HCT116 (cell line): ENCODE measurements around the gene FHIT. TPM values are rescaled to one million over a fixed set of nuclear protein-coding genes. Genes with fewer than 3 reads are reported as not detected.

Source experiments
- ATAC-seq: fragments of 200-7000 bp; cut with Tn5 transposase; 2 replicates; pipeline ENCODE4 v1.9.1; 2020; ENCODE audit warnings: mild to moderate bottlenecking, moderate library complexity
- BruUV-seq: library from RNA; stranded (reverse); fragments of 400-500 nt; replicated peaks from 2 replicates; lab custom pipeline; 2021; lab: Mats Ljungman, UMichigan
- CTCF ChIA-PET: fragments of 300-600 bp; sonication (Branson Sonifier 250); formaldehyde crosslinking; loops from one replicate; lab custom pipeline; 2021; ENCODE audit warnings: antibody characterized with exemption; lab: Charles Lee
- POLR2A ChIA-PET: fragments of 300-600, 350-600 bp; sonication (Branson Sonifier 250); formaldehyde crosslinking; loops from one replicate; lab custom pipeline; 2021; ENCODE audit warnings: antibody characterized with exemption; lab: Charles Lee
- RAD21 ChIA-PET, 2 experiments: fragments of 300-600 bp; sonication (Branson Sonifier 250); formaldehyde crosslinking; loops; one replicate each; lab custom pipeline; 2023; ENCODE audit warnings: low total read pairs in 2 of 2; ENCODE audit not compliant: uncharacterized antibody in 2 of 2, unreplicated experiment in 2 of 2, low non-redundant PET in 1 of 2; lab: Charles Lee
- DNase-seq: peaks from one replicate; pipeline ENCODE4 v3.0.0-alpha.2; 2010; ENCODE audit warnings: low read depth, low spot score
- H2AFZ ChIP-seq: fragments of 200-600 bp; shearing (Covaris generic), sonication (generic); 2 replicates; pipeline ENCODE4 v1.6.1; 2017; ENCODE audit warnings: low read depth, mixed run types, mixed read lengths, antibody characterized with exemption, low read length; ENCODE audit not compliant: poor library complexity, severe bottlenecking
- H3K27ac ChIP-seq: 2 replicates; pipeline ENCODE4 v1.5.1; 2012; ENCODE audit warnings: low read depth, low read length
- H3K27me3 ChIP-seq: fragments of 200-600 bp; sonication (generic); 2 replicates; pipeline ENCODE4 v1.6.1; 2016; ENCODE audit warnings: mixed run types, low read length, mixed read lengths; ENCODE audit not compliant: insufficient read depth
- H3K36me3 ChIP-seq, 2 experiments: fragments of 200-500 bp in 1 of 2; fragments of 200-600 bp in 1 of 2; sonication (Bioruptor generic) in 1 of 2; sonication (generic) in 1 of 2; 2 replicates each; pipeline versions ENCODE4 v1.5.1 to v1.6.1; 2014 to 2016; ENCODE audit warnings: low read length in 2 of 2, inconsistent platforms in 1 of 2, mixed read lengths in 1 of 2, mixed run types in 1 of 2; ENCODE audit not compliant: insufficient read depth in 2 of 2, control insufficient read depth in 1 of 2
- H3K4me1 ChIP-seq, 2 experiments: fragments of 200-600 bp in 1 of 2; sonication (generic) in 1 of 2; 2 replicates each; pipeline versions ENCODE4 v1.5.1 to v1.6.1; 2012 to 2017; ENCODE audit warnings: low read length in 2 of 2, inconsistent platforms in 1 of 2, mild to moderate bottlenecking in 1 of 2, mixed read lengths in 1 of 2, mixed run types in 1 of 2, moderate library complexity in 1 of 2; ENCODE audit not compliant: insufficient read depth in 2 of 2, control insufficient read depth in 1 of 2
- H3K4me2 ChIP-seq: fragments of 200-600 bp; sonication (generic); 2 replicates; pipeline ENCODE4 v1.6.1; 2017; ENCODE audit warnings: mixed run types, low read length, mixed read lengths
- H3K4me3 ChIP-seq, 2 experiments: fragments of 200-600 bp in 1 of 2; sonication (generic) in 1 of 2; replicated peaks in 1 of 2; 2 replicates each; pipeline ENCODE4 v1.5.1; 2011 to 2016; ENCODE audit warnings: low read length in 2 of 2, control low read depth in 1 of 2, low read depth in 1 of 2, mild to moderate bottlenecking in 1 of 2, mixed read lengths in 1 of 2, mixed run types in 1 of 2
- H3K79me2 ChIP-seq: fragments of 200-600 bp; sonication (generic); 2 replicates; pipeline ENCODE4 v1.6.1; 2017; ENCODE audit warnings: mild to moderate bottlenecking, mixed run types, low read length, moderate library complexity, mixed read lengths; ENCODE audit not compliant: insufficient read depth
- H3K9ac ChIP-seq: fragments of 200-600 bp; sonication (generic); 2 replicates; pipeline ENCODE4 v1.6.1; 2016; ENCODE audit warnings: low read length, mixed read lengths
- H3K9me2 ChIP-seq: fragments of 200-600 bp; sonication (generic), shearing (Covaris generic); 2 replicates; pipeline ENCODE4 v1.6.1; 2017; ENCODE audit warnings: mixed run types, mild to moderate bottlenecking, moderate library complexity; ENCODE audit not compliant: insufficient read depth
- H3K9me3 ChIP-seq, 2 experiments: fragments of 200-500 bp in 1 of 2; fragments of 200-600 bp in 1 of 2; sonication (Bioruptor generic) in 1 of 2; sonication (generic) in 1 of 2; 2 replicates each; pipeline ENCODE4 v1.6.1; 2014 to 2017; ENCODE audit warnings: low read length in 2 of 2, mixed read lengths in 2 of 2, inconsistent platforms in 1 of 2, low read depth in 1 of 2, mild to moderate bottlenecking in 1 of 2, mixed run types in 1 of 2, moderate library complexity in 1 of 2; ENCODE audit not compliant: control insufficient read depth in 1 of 2, insufficient read depth in 1 of 2
- H4K20me1 ChIP-seq: fragments of 200-600 bp; sonication (generic), shearing (Covaris generic); 2 replicates; pipeline ENCODE4 v1.6.1; 2017; ENCODE audit warnings: mixed run types, mild to moderate bottlenecking, moderate library complexity; ENCODE audit not compliant: insufficient read depth
- ELF1 ChIP-seq: IDR thresholded peaks from 2 replicates; pipeline ENCODE4 v1.6.1; 2012; ENCODE audit warnings: low read depth, borderline replicate concordance
- EZH2phosphoT487 ChIP-seq: fragments of 200-600 bp; IDR thresholded peaks from 2 replicates; pipeline ENCODE4 v1.6.1; 2018; ENCODE audit warnings: antibody characterized with exemption, borderline replicate concordance
- POLR2A ChIP-seq: IDR thresholded peaks from 2 replicates; pipeline ENCODE4 v1.7.0; 2011; ENCODE audit warnings: borderline replicate concordance; ENCODE audit not compliant: insufficient read depth, insufficient read length; ENCODE audit errors: extremely low read depth
- POLR2AphosphoS5 ChIP-seq: IDR thresholded peaks from 2 replicates; pipeline ENCODE4 v1.6.1; 2011; ENCODE audit warnings: mild to moderate bottlenecking, low read depth, low read length, moderate library complexity
- TCF7L2 ChIP-seq: IDR thresholded peaks from 2 replicates; pipeline ENCODE4 v1.7.0; 2011; ENCODE audit warnings: borderline replicate concordance, inconsistent platforms; ENCODE audit not compliant: insufficient read depth, insufficient read length; ENCODE audit errors: extremely low read depth
- YY1 ChIP-seq: IDR thresholded peaks from 2 replicates; pipeline ENCODE4 v1.6.1; 2011; ENCODE audit warnings: low read length, low read depth, moderate library complexity, mild to moderate bottlenecking; ENCODE audit not compliant: insufficient replicate concordance; ENCODE audit errors: extremely low read depth
- ZFX ChIP-seq: fragments of 450-650 bp; IDR thresholded peaks from 2 replicates; pipeline ENCODE4 v1.6.1; 2017
- intact Hi-C: fragments of 100-400 bp; cut with micrococcal nuclease; formaldehyde crosslinking; loops from 2 replicates; pipeline ENCODE4 v1.10.0; 2022
- total RNA-seq: library from RNA; stranded (reverse); gene quantifications from one replicate; pipeline ENCODE4 v1.2.1, GENCODE V29; 2021; ENCODE audit not compliant: unreplicated experiment
- TF ChIP-seq, protein P1 (sequence below): IDR thresholded peaks from 2 replicates; pipeline ENCODE4 v1.6.1; 2012; ENCODE audit warnings: low read depth
- TF ChIP-seq, protein P2 (sequence below): IDR thresholded peaks from 2 replicates; pipeline ENCODE4 v1.6.1; 2012
- TF ChIP-seq, protein P3 (sequence below), 3 experiments: fragments of 200-600 bp in 1 of 3; sonication (generic) in 1 of 3; IDR thresholded peaks in 2 of 3; conservative IDR thresholded peaks in 1 of 3; 2 replicates each; pipeline ENCODE4 v1.5.1; 2012 to 2017; ENCODE audit warnings: low read depth in 2 of 3, low read length in 2 of 3, antibody characterized with exemption in 1 of 3, borderline replicate concordance in 1 of 3, control low read depth in 1 of 3, mild to moderate bottlenecking in 1 of 3, mixed read lengths in 1 of 3, mixed run types in 1 of 3, moderate library complexity in 1 of 3; ENCODE audit not compliant: insufficient read depth in 1 of 3

FHIT gene
- total RNA-seq, 1 experiment from 2014 or later, result 20.1 TPM

DNA sequence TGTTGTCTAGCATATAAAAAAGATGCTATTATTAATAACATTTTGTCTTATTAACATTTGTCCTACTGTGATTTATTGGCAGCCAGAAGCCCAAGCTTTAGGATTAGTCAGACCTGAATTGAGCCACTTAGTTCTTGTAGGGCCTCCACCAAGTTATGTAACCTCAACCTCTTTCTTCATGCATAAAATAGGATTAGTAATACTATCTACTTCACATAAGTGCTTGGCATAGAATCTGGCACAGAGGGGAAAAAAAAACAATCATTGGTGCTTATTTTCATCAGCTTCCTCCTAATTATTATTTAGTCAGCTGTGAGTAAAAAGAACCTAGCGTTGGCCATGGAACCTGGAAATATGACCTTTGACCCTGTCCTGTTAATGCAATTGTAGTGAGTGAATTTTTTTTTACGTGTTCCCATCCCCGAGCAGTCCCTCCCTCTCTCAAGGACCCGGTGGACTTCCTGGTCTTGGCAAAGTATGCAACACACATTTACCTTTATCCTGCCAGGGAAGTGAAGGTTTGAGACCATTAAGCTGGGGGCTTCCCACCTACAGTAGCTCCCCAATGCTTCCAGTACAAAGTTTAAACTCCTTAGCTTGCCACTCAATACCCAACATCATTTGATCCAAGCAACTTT, 136.8 kb downstream of the FHIT start:
- ChIA-PET CTCF (no interaction called here), POLR2A (no interaction called here), RAD21 (no interaction called here)
- Histone ChIP-seq H3K4me1 (no peaks in the 10 kb centered on the region), H2AFZ (no peak overlapping the region), H3K9ac (no peak overlapping the region), H3K9me3 (no peaks in the 10 kb centered on the region), H3K27me3 (no peaks in the 10 kb centered on the region), H4K20me1 (no peaks in the 10 kb centered on the region), H3K79me2 (no peaks in the 10 kb centered on the region), H3K4me2 (no peak overlapping the region), H3K4me3 (no peak overlapping the region), H3K9me2 (no peaks in the 10 kb centered on the region), H3K27ac (no peak overlapping the region)
- intact Hi-C loops, result no loop called here
- ATAC-seq (no peak), DNase-seq (no peak)
- TF ChIP-seq POLR2A, result no peak
- no peak for TF ChIP-seq YY1
- no peak for TF ChIP-seq ZFX
- TF ChIP-seq, protein P1, sequence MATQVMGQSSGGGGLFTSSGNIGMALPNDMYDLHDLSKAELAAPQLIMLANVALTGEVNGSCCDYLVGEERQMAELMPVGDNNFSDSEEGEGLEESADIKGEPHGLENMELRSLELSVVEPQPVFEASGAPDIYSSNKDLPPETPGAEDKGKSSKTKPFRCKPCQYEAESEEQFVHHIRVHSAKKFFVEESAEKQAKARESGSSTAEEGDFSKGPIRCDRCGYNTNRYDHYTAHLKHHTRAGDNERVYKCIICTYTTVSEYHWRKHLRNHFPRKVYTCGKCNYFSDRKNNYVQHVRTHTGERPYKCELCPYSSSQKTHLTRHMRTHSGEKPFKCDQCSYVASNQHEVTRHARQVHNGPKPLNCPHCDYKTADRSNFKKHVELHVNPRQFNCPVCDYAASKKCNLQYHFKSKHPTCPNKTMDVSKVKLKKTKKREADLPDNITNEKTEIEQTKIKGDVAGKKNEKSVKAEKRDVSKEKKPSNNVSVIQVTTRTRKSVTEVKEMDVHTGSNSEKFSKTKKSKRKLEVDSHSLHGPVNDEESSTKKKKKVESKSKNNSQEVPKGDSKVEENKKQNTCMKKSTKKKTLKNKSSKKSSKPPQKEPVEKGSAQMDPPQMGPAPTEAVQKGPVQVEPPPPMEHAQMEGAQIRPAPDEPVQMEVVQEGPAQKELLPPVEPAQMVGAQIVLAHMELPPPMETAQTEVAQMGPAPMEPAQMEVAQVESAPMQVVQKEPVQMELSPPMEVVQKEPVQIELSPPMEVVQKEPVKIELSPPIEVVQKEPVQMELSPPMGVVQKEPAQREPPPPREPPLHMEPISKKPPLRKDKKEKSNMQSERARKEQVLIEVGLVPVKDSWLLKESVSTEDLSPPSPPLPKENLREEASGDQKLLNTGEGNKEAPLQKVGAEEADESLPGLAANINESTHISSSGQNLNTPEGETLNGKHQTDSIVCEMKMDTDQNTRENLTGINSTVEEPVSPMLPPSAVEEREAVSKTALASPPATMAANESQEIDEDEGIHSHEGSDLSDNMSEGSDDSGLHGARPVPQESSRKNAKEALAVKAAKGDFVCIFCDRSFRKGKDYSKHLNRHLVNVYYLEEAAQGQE, result no peak
- TF ChIP-seq EZH2phosphoT487, result no peak
- TF ChIP-seq, protein P2, sequence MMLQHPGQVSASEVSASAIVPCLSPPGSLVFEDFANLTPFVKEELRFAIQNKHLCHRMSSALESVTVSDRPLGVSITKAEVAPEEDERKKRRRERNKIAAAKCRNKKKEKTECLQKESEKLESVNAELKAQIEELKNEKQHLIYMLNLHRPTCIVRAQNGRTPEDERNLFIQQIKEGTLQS, result no peak
- no peak for TF ChIP-seq TCF7L2
- no peak for TF ChIP-seq ELF1
- TF ChIP-seq, protein P3, sequence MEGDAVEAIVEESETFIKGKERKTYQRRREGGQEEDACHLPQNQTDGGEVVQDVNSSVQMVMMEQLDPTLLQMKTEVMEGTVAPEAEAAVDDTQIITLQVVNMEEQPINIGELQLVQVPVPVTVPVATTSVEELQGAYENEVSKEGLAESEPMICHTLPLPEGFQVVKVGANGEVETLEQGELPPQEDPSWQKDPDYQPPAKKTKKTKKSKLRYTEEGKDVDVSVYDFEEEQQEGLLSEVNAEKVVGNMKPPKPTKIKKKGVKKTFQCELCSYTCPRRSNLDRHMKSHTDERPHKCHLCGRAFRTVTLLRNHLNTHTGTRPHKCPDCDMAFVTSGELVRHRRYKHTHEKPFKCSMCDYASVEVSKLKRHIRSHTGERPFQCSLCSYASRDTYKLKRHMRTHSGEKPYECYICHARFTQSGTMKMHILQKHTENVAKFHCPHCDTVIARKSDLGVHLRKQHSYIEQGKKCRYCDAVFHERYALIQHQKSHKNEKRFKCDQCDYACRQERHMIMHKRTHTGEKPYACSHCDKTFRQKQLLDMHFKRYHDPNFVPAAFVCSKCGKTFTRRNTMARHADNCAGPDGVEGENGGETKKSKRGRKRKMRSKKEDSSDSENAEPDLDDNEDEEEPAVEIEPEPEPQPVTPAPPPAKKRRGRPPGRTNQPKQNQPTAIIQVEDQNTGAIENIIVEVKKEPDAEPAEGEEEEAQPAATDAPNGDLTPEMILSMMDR (IDR thresholded peaks at IDR 0.05 in 2 of 3, conservative IDR thresholded peaks at IDR 0.05 in 1 of 3; ENCODE audit: borderline replicate concordance in 1 of 3, insufficient read depth in 1 of 3, low read depth in 2 of 3, low read length in 2 of 3), result no peak
- no peak for TF ChIP-seq POLR2AphosphoS5
- TF ChIP-seq, all 23 proteins: peak for 0
- H3K36me3 ChIP-seq, result no peaks in the 10 kb centered on the region
- no TSS peak for BruUV-seq
